ENCODE data around the gene HARBI1.

DNA sequence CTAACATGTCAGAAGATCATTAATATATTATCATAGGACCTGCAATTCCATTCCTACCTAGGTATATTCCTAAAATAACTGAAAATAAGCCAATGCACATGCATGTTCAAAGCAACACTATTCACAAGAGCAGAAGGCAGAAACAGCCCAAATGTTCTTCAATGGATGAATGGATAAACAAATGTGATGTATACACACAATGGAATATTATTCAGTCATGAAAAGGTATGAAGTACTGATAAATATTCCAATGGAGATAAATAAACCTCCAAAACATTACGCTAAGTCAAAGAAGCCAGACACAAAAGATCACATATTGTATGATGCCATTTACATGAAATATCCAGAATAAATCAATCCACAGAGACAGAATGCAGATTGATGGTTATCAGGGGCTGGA lies 40.0 kb downstream of the HARBI1 start:
- TF ChIP-seq CTCF (conservative IDR thresholded peaks at IDR 0.05; ENCODE audit: low read length), result no peak
- no peak for TF ChIP-seq EZH2phosphoT487 (IDR thresholded peaks at IDR 0.05; ENCODE audit: borderline replicate concordance)
